Suprapubic skin (tissue), 3 donors: ENCODE data around the gene GLIS2.

Experiments used
- POLR2AphosphoS5 ChIP-seq, 3 donors: sonication (generic); formaldehyde crosslinking; IDR thresholded peaks; one replicate each; pipeline ENCODE4 v1.6.1; 2017; ENCODE audit warnings: antibody characterized with exemption in 3 of 3
- TF ChIP-seq, protein P1 (sequence below), 2 donors: fragments of 200-600 bp in 1 of 2; fragments of 450-650 bp in 1 of 2; sonication (generic) in 1 of 2; IDR thresholded peaks; one replicate each; pipeline ENCODE4 v1.5.1; 2016 to 2019; ENCODE audit warnings: antibody characterized with exemption in 2 of 2, mild to moderate bottlenecking in 1 of 2, moderate library complexity in 1 of 2

- no peak for TF ChIP-seq POLR2AphosphoS5 (IDR thresholded peaks at IDR 0.05)
- TF ChIP-seq, protein P1, sequence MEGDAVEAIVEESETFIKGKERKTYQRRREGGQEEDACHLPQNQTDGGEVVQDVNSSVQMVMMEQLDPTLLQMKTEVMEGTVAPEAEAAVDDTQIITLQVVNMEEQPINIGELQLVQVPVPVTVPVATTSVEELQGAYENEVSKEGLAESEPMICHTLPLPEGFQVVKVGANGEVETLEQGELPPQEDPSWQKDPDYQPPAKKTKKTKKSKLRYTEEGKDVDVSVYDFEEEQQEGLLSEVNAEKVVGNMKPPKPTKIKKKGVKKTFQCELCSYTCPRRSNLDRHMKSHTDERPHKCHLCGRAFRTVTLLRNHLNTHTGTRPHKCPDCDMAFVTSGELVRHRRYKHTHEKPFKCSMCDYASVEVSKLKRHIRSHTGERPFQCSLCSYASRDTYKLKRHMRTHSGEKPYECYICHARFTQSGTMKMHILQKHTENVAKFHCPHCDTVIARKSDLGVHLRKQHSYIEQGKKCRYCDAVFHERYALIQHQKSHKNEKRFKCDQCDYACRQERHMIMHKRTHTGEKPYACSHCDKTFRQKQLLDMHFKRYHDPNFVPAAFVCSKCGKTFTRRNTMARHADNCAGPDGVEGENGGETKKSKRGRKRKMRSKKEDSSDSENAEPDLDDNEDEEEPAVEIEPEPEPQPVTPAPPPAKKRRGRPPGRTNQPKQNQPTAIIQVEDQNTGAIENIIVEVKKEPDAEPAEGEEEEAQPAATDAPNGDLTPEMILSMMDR (IDR thresholded peaks at IDR 0.05), result no peak
Observed at GRCh38 chr16:4290236-4290830, 25.5 kb upstream of the GLIS2 start.
